Right lobe of liver (tissue), 6 donors: ENCODE results near the gene TOMM6. TPM values are rescaled to one million over a fixed set of nuclear protein-coding genes. Genes with fewer than 3 reads are reported as not detected.

Experiments
- ATAC-seq, 4 donors: fragments of 200-7000 bp; cut with Tn5 transposase; one replicate each; pipeline ENCODE4 v1.9.1; 2020; ENCODE audit warnings: mild to moderate bottlenecking in 4 of 4, moderate library complexity in 4 of 4
- DNase-seq, 3 donors: peaks; one replicate each; pipeline ENCODE4 v3.0.0-alpha.2; 2020
- H3K27ac ChIP-seq, 3 donors: fragments of 200-600 bp; one replicate each; pipeline ENCODE4 v1.8.0; 2022
- H3K27me3 ChIP-seq, 2 donors: fragments of 200-600 bp; one replicate each; pipeline ENCODE4 v1.8.0; 2022
- H3K36me3 ChIP-seq, 4 donors: fragments of 200-600 bp; sonication (generic) in 1 of 4; one replicate each; pipeline versions ENCODE4 v1.5.1 to v1.8.0; 2017 to 2022; ENCODE audit warnings: control low read depth in 1 of 4
- H3K4me1 ChIP-seq, 4 donors: fragments of 200-600 bp; sonication (generic) in 1 of 4; one replicate each; pipeline versions ENCODE4 v1.5.1 to v1.8.0; 2017 to 2022; ENCODE audit warnings: control low read depth in 1 of 4
- H3K4me3 ChIP-seq, 3 donors: fragments of 200-600 bp; one replicate each; pipeline ENCODE4 v1.8.0; 2022
- H3K9me3 ChIP-seq, 4 donors: fragments of 200-600 bp; sonication (generic) in 1 of 4; one replicate each; pipeline versions ENCODE4 v1.5.1 to v1.8.0; 2017 to 2022; ENCODE audit warnings: control low read depth in 1 of 4
- CTCF ChIP-seq, 4 donors: fragments of 200-600 bp in 3 of 4; fragments of 450-650 bp in 1 of 4; IDR thresholded peaks; one replicate each; pipeline versions ENCODE4 v1.5.1 to v1.8.0; 2016 to 2022; ENCODE audit warnings: antibody characterized with exemption in 4 of 4, mild to moderate bottlenecking in 2 of 4
- POLR2A ChIP-seq: fragments of 450-650 bp; IDR thresholded peaks from one replicate; pipeline ENCODE4 v1.6.1; 2017; ENCODE audit warnings: antibody characterized with exemption, mild to moderate bottlenecking
- WGBS: methylation state at CpG from one replicate; pipeline ENCODE4 v1.1.6; 2018; ENCODE audit warnings: low coverage, low lambda C conversion rate; ENCODE audit not compliant: insufficient coverage; ENCODE audit errors: missing lambda C conversion rate; 5-methylcytosine and 5-hydroxymethylcytosine counted together
- intact Hi-C, 2 donors: fragments of 100-400 bp; cut with DNase I; formaldehyde crosslinking; loops; one replicate each; pipeline versions ENCODE4 v1.11.2 to v1.14.1; 2022
- total RNA-seq, 6 experiments: library from RNA; depleted of rRNA in 2 of 6; stranded (reverse); fragments of >200 nt in 2 of 6; fragmentation: NEBNext Ultra II Directional in 3 of 6; extraction: Animal tissue kit (Norgen Biotek cat#: 25700) in 3 of 6; gene quantifications; one replicate each; pipeline versions ENCODE4 v1.1.0 to v1.2.4, GENCODE V29; 2016 to 2023
- donor health status: DM: no; HTN: yes; CAD: no.
- donor health status: DM: no; HTN: no; CAD: no.
- donor health status: DM: no; HTN: no; CAD: no.
- donor health status: DM: no; HTN: yes; CAD: no.
- donor health status: DM: no; HTN: yes; CAD: no.

The TOMM6 gene
- total RNA-seq, 6 experiments from 2014 or later: 61.8 to 104 (median 75.6) TPM

- no peak overlapping the region for H3K4me3 ChIP-seq
- H3K9me3 ChIP-seq: no peaks in the 10 kb centered on the region
- H3K27ac ChIP-seq: no peak overlapping the region
- ATAC-seq: no peak
- DNase-seq: no peak
- TF ChIP-seq POLR2A: no peak
- no peak for TF ChIP-seq CTCF (IDR thresholded peaks at IDR 0.05)
- intact Hi-C loops: no loop called here
- no peaks in the 10 kb centered on the region for H3K4me1 ChIP-seq
- no peaks in the 10 kb centered on the region for H3K27me3 ChIP-seq
- 83% methylated on average over 1 of the region's 6 CpGs for WGBS
- H3K36me3 ChIP-seq: no peaks in the 10 kb centered on the region
Observed at GRCh38 chr6:41757271-41757670, 30.2 kb upstream of the TOMM6 start.

GRCh38 chr6:41757931-41758640 is 29.4 kb upstream of the TOMM6 start:
- H3K27me3 ChIP-seq: no peaks in the 10 kb centered on the region
- intact Hi-C loops: no loop called here
- H3K9me3 ChIP-seq: no peaks in the 10 kb centered on the region
- ATAC-seq (no peak), DNase-seq (no peak)
- TF ChIP-seq POLR2A (no peak), CTCF (IDR thresholded peaks at IDR 0.05) (no peak)
- H3K27ac ChIP-seq: no peak overlapping the region
- H3K4me1 ChIP-seq: no peaks in the 10 kb centered on the region
- H3K36me3 ChIP-seq: no peaks in the 10 kb centered on the region
- WGBS: 71% methylated on average over 6 of the region's 8 CpGs
- no peak overlapping the region for H3K4me3 ChIP-seq

- no peaks in the 10 kb centered on the region for H3K36me3 ChIP-seq
- H3K9me3 ChIP-seq: no peaks in the 10 kb centered on the region
- H3K4me1 ChIP-seq: no peaks in the 10 kb centered on the region
- intact Hi-C loops: no loop called here
- ATAC-seq: no peak
- DNase-seq: no peak
- 81% methylated on average over 4 of the region's 6 CpGs for WGBS
- H3K27ac ChIP-seq: no peak overlapping the region
- H3K4me3 ChIP-seq: no peak overlapping the region
- no peaks in the 10 kb centered on the region for H3K27me3 ChIP-seq
- TF ChIP-seq CTCF (IDR thresholded peaks at IDR 0.05): no peak
- no peak for TF ChIP-seq POLR2A
Observed at GRCh38 chr6:41758641-41759035, 28.9 kb upstream of the TOMM6 start.

GRCh38 chr6:41759106-41759904 is 28.2 kb upstream of the TOMM6 start:
- no peak for DNase-seq
- intact Hi-C loops: no loop called here
- no peaks in the 10 kb centered on the region for H3K27me3 ChIP-seq
- WGBS: 82% methylated on average over 7 of the region's 13 CpGs
- no peak for ATAC-seq
- H3K36me3 ChIP-seq: no peaks in the 10 kb centered on the region
- H3K27ac ChIP-seq: no peak overlapping the region
- TF ChIP-seq CTCF (IDR thresholded peaks at IDR 0.05) (no peak), POLR2A (no peak)
- no peaks in the 10 kb centered on the region for H3K9me3 ChIP-seq
- H3K4me3 ChIP-seq: no peak overlapping the region
- H3K4me1 ChIP-seq: no peaks in the 10 kb centered on the region
